T1000 (cell line): ENCODE data around the gene CNNM3.

ENCODE experiments used
- DNase-seq: peaks from one replicate; lab custom pipeline; 2025; ENCODE audit warnings: mixed read lengths; lab: John Stamatoyannopoulos, UW

CNNM3 gene

GRCh38 chr2:96819128-96819875 is 3.2 kb downstream of the CNNM3 start:
- no peak for DNase-seq

GRCh38 chr2:96819876-96820511 is 3.9 kb downstream of the CNNM3 start:
- no peak for DNase-seq

GRCh38 chr2:96821113-96821675 is 5.1 kb downstream of the CNNM3 start:
- DNase-seq = no peak

- no peak for DNase-seq
Measured at GRCh38 chr2:96822786-96823185, 6.7 kb downstream of the CNNM3 start.

- no peak for DNase-seq
Measured at GRCh38 chr2:96823198-96823597, 7.1 kb downstream of the CNNM3 start.

GRCh38 chr2:96824079-96824870 is 8.2 kb downstream of the CNNM3 start:
- DNase-seq = no peak

- DNase-seq = no peak
Measured at GRCh38 chr2:96825057-96825456, 9.0 kb downstream of the CNNM3 start.

- DNase-seq = no peak
Measured at GRCh38 chr2:96826546-96827278, 10.6 kb downstream of the CNNM3 start.

- DNase-seq = no peak
Measured at GRCh38 chr2:96828436-96828835, 12.4 kb downstream of the CNNM3 start.

- no peak for DNase-seq
Measured at GRCh38 chr2:96828874-96829273, 12.8 kb downstream of the CNNM3 start.

- DNase-seq = no peak
Measured at GRCh38 chr2:96830044-96830562, 14.0 kb downstream of the CNNM3 start.

GRCh38 chr2:96831679-96832078 is 15.6 kb downstream of the CNNM3 start:
- no peak for DNase-seq

GRCh38 chr2:96832408-96832753 is 16.3 kb downstream of the CNNM3 start:
- DNase-seq = no peak

GRCh38 chr2:96832754-96833507 is 16.9 kb downstream of the CNNM3 start:
- no peak for DNase-seq

GRCh38 chr2:96835830-96836229 is 19.8 kb downstream of the CNNM3 start:
- DNase-seq = no peak

- DNase-seq = no peak
Measured at GRCh38 chr2:96837575-96837974, 21.5 kb downstream of the CNNM3 start.

- no peak for DNase-seq
Measured at GRCh38 chr2:96838345-96839292, 22.6 kb downstream of the CNNM3 start.

- DNase-seq = no peak
Measured at GRCh38 chr2:96839293-96839874, 23.3 kb downstream of the CNNM3 start.
